GM18526 (cell line): Measurements from ENCODE around the gene UMODL1.

ENCODE experiments used
- POLR2A ChIP-seq: IDR thresholded peaks from 3 replicates; pipeline ENCODE4 v1.6.1; 2011; ENCODE audit not compliant: insufficient read length; ENCODE audit errors: extremely low read depth

Gene UMODL1

DNA sequence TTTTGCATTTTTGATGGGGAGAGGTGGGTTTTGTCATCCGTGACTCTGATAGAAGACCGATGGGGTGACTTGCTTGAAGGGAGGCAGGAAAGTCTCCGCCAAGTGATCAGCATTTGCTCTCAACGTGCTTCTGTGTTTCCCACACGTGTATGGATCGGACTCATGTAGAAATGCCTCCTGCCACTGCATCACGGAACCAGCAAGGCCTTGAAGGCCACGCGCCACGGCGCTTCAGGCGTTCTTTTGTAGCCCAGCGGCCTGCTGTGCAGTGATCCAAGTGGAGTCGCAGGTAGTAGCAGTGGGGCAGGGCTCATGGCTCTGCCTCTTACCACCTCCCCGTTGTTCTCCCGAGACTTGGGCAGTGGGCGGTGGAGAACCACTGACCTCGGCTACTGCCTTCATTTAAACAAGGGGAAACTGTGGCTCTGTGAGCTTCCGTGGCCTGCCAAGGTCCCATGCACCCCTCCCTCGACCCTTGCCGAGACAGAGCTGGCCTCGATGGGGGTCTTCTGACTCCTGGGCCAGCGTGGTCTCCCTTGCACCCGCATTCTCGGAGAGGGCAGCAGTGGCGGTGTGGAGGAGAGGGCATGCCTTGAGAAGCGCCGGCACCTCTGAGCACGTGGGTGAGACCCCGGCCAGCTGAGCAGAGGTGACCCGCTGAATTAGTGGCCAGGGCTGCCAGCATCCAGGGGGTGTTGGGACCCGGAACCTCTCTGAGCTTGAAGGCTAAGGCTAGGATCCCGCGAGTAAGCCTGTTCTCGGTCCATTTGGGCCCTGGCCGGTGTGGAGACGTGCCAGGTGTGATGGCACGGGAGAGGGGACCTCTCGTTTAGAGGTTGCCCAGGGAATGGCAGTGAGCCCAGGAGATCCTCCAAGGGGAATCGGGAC is 101.7 kb downstream of the UMODL1 start:
- no peak for TF ChIP-seq POLR2A

DNA sequence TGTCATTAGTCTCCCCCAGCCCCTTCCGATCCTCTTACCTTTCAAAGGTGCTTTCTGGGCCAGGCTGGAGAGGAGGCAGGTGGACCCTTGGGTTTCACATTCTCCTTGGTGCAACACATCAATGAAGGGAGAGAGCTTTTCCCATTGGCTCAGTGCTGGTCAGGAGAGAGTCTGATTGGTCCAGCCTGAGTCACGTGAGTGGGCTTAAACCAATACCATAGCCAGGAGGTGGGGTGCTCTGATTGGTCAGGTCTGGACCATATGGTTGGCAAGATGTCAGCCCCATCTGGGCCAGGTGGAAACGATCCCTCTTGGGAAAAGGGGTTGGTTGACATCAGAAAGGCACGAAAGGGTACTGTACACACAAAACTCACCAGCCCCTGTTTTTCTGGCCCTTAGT is 103.1 kb downstream of the UMODL1 start:
- no peak for TF ChIP-seq POLR2A

- TF ChIP-seq POLR2A = no peak
These were observed 104.1 kb downstream of the UMODL1 start for GRCh38 chr21:42175110-42175710.

DNA sequence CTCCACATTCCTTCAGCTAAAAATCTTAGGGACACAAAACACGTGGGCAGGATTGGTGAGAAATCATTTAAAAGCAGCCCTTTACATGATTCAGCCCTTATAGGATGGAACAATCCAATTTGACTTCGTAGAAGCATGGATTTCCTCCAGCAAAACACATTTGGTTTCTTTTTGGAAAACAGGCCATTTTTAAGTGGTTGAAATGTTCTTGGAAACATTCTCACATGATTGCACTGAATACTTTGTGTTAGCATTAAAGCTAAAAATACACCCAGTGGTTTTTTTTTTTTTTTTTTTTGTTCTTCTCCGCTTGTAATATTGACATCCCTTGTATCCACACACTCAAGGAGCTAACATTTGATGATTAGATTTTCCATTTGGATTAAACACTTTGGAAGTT is 105.7 kb downstream of the UMODL1 start:
- no peak for TF ChIP-seq POLR2A

- no peak for TF ChIP-seq POLR2A
These were observed 108.2 kb downstream of the UMODL1 start for GRCh38 chr21:42179316-42179715.

- no peak for TF ChIP-seq POLR2A
These were observed 111.7 kb downstream of the UMODL1 start for GRCh38 chr21:42182713-42183371.

DNA sequence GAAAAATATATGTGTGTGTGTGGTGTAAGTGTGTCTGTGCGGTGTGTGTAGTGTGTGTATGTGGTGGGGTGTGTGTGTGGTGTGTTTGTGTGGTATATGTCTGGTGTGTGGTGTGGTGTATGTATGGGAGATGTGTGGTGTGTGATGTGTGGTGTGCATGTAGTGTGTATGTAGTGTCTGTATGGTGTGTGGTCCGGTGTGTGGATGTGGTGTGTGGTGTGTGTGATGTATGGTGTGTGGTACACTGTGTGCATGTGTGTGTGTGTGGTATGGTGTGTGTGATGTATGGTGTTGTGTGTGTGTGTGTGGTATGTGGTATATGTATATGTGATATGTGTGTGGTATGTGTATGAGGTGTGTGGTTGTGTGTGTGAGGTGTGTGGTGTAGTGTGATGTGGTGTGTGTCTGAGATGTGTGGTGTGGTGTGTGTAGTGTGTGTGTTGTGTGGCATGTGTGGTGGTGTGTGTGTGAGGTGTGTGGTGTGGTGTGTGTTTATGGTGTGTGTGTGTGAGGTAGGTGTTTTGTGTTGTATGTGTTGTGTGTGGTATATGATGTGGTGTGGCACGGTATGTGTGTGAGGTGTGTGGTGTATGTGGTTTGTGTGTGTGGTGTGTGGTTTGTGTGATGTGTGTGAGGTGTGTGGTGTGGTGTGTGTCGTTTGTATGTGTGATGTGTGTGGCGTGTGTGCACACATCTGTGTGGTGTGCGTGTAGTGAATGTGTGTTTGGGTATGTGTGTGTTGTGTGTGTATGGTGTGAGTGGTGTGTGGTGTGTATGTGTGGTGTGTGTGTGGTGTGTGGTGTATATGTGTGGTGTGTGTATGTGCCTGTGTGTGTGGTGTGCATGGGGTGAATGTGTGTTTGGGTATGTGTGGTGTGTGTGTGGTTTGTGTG is 112.5 kb downstream of the UMODL1 start:
- TF ChIP-seq POLR2A = no peak

GRCh38 chr21:42186591-42186990 is 115.5 kb downstream of the UMODL1 start:
- TF ChIP-seq POLR2A = no peak

- peak; percentile 12 for TF ChIP-seq POLR2A
These were observed 117.0 kb downstream of the UMODL1 start for GRCh38 chr21:42187976-42188653.

GRCh38 chr21:42188663-42189062 is 117.5 kb downstream of the UMODL1 start:
- no peak for TF ChIP-seq POLR2A

DNA sequence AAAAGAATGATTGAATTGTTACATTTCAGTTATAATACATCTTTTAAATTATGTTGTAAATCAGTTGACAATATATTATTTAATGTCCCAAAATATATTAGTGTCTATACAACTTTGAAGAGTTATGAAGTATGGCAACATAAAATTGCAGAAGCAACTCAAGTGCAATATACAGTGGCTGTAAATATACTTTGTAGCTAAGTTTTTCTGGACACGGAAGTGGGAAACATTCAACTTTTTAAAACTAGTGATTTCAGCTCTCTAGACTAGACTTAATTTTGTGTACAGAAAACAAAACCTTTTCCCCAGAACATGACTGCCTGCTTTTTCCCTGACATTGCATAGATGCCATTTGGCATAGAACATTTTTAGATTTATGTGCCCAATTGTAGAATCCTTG is 118.3 kb downstream of the UMODL1 start:
- no peak for TF ChIP-seq POLR2A

GRCh38 chr21:42189860-42190485 is 118.9 kb downstream of the UMODL1 start:
- no peak for TF ChIP-seq POLR2A

DNA sequence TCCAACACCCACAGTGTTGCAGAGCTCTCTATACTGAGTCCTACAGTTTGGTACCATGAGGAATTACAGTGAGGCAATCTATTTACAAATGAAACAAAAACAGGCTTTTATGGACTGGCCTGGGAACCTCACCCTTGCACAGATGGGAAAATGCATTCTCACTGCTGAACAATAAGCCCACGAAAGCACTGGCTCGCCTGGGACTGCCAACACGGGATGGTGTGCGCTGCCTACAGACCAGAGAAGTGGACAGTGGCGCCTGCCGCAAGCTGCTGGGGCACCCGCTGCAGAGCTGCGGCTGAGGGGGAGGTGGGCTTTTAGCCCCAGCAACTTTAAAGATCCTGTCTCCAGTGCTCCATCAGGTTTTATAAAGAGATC is 119.4 kb downstream of the UMODL1 start:
- TF ChIP-seq POLR2A = no peak

GRCh38 chr21:42191064-42191463 is 119.9 kb downstream of the UMODL1 start:
- TF ChIP-seq POLR2A = no peak
